ENCODE results near the gene TMEM233.

GRCh38 chr12:119683413-119683812 lies 89.8 kb downstream of the TMEM233 start:
- TF ChIP-seq CTCF (IDR thresholded peaks at IDR 0.05) (no peak), POLR2AphosphoS5 (IDR thresholded peaks at IDR 0.05; ENCODE audit: low read depth, low read length) (no peak)
